PC-9 (cell line): Measurements from ENCODE around the gene MAJIN. TPM values are rescaled to one million over a fixed set of nuclear protein-coding genes. Genes with fewer than 3 reads are reported as not detected.

Experiments used
- BruUV-seq: library from RNA; stranded (reverse); fragments of 400-500 nt; replicated peaks from 2 replicates; lab custom pipeline; 2021; lab: Mats Ljungman, UMichigan
- CTCF ChIA-PET: fragments of 300-600 bp; sonication (Branson Sonifier 250); formaldehyde crosslinking; loops from one replicate; lab custom pipeline; 2022; ENCODE audit warnings: antibody characterized with exemption; lab: Charles Lee
- POLR2A ChIA-PET: fragments of 300-600 bp; sonication (Branson Sonifier 250); formaldehyde crosslinking; loops from one replicate; lab custom pipeline; 2022; ENCODE audit warnings: antibody characterized with exemption; ENCODE audit not compliant: unreplicated experiment; lab: Charles Lee
- DNase-seq, 2 experiments: peaks; one replicate each; pipeline versions ENCODE4 v3.0.0 to v3.0.0-alpha.2; 2015 to 2022; ENCODE audit warnings: mixed read lengths in 1 of 2
- H2AFZ ChIP-seq: fragments of 200-600 bp; sonication (generic); 2 replicates; pipeline ENCODE4 v1.8.1; 2017; ENCODE audit warnings: antibody characterized with exemption
- H3F3A ChIP-seq: fragments of 200-600 bp; sonication (generic); 2 replicates; pipeline ENCODE4 v1.8.1; 2017; ENCODE audit warnings: antibody characterized with exemption, mild to moderate bottlenecking, low read depth; ENCODE audit not compliant: insufficient read depth
- H3K27ac ChIP-seq: fragments of 200-600 bp; sonication (generic); 2 replicates; pipeline ENCODE4 v1.6.1; 2016; ENCODE audit warnings: mixed run types
- H3K27me3 ChIP-seq: fragments of 200-600 bp; sonication (generic); 2 replicates; pipeline ENCODE4 v1.6.1; 2016; ENCODE audit warnings: low read depth, mixed run types; ENCODE audit not compliant: insufficient read depth
- H3K36me3 ChIP-seq: fragments of 200-600 bp; sonication (generic); 2 replicates; pipeline ENCODE4 v1.6.1; 2016; ENCODE audit warnings: low read depth, mixed run types
- H3K4me1 ChIP-seq: fragments of 200-600 bp; sonication (generic); replicated peaks from 2 replicates; pipeline ENCODE4 v1.6.1; 2016; ENCODE audit warnings: mixed run types; ENCODE audit not compliant: insufficient read depth
- H3K4me2 ChIP-seq: fragments of 200-600 bp; sonication (generic); 2 replicates; pipeline ENCODE4 v1.6.1; 2017; ENCODE audit warnings: mixed run types
- H3K4me3 ChIP-seq: fragments of 200-600 bp; sonication (generic); 2 replicates; pipeline ENCODE4 v1.6.1; 2016; ENCODE audit warnings: mixed run types
- H3K79me2 ChIP-seq: fragments of 200-600 bp; sonication (generic); 2 replicates; pipeline ENCODE4 v1.6.1; 2017; ENCODE audit warnings: low read depth, mixed run types
- H3K9me2 ChIP-seq: fragments of 200-600 bp; sonication (generic); 2 replicates; pipeline ENCODE4 v1.8.1; 2017; ENCODE audit warnings: mild to moderate bottlenecking; ENCODE audit not compliant: insufficient read depth
- H3K9me3 ChIP-seq: fragments of 200-600 bp; sonication (generic); 2 replicates; pipeline ENCODE4 v1.8.1; 2016; ENCODE audit warnings: low read depth; ENCODE audit not compliant: insufficient read depth
- H4K20me1 ChIP-seq: fragments of 200-600 bp; sonication (generic); 2 replicates; pipeline ENCODE4 v1.8.1; 2017; ENCODE audit not compliant: insufficient read depth
- CTCF ChIP-seq: fragments of 200-600 bp; sonication (generic); conservative IDR thresholded peaks from 2 replicates; pipeline ENCODE4 v1.6.1; 2017; ENCODE audit warnings: mixed run types, antibody characterized with exemption, mild to moderate bottlenecking, moderate library complexity
- EZH2 ChIP-seq: fragments of 200-600 bp; sonication (generic); IDR thresholded peaks from 2 replicates; pipeline ENCODE4 v1.8.0; 2017; ENCODE audit warnings: antibody characterized with exemption, low read depth
- intact Hi-C: fragments of 100-400 bp; cut with micrococcal nuclease; formaldehyde crosslinking; loops from one replicate; pipeline ENCODE4 v1.10.0; 2022; ENCODE audit not compliant: unreplicated experiment
- total RNA-seq: library from RNA; stranded (reverse); gene quantifications from 2 replicates; pipeline ENCODE4 v1.2.3, GENCODE V29; 2021

Gene MAJIN
- total RNA-seq, 1 experiment from 2014 or later, result 4.5 TPM

- intact Hi-C loops, result loop anchor here (2.0 kb wide), 5 partner anchors 39 to 267 kb away; partner anchors contain the start of gene ZNHIT2
- H3K4me3 ChIP-seq, result peak overlapping the region; percentile 67
- peaks cover 20% of the 10 kb centered on the region for H3K79me2 ChIP-seq
- peak overlapping the region; percentile 81 for H3K4me2 ChIP-seq
- no peaks in the 10 kb centered on the region for H4K20me1 ChIP-seq
- peaks cover 14% of the 10 kb centered on the region; the same call in 1 of the 2 replicates for H3F3A ChIP-seq
- H3K27me3 ChIP-seq, result no peaks in the 10 kb centered on the region
- peaks cover 5% of the 10 kb centered on the region; the same call in 1 of the 2 replicates for H3K36me3 ChIP-seq
- peaks cover 16% of the 10 kb centered on the region for H3K4me1 ChIP-seq
- DNase-seq, result peak; percentile 71 to 72
- TF ChIP-seq EZH2 (no peak), CTCF (no peak)
- peak overlapping the region; percentile 50 for H3K27ac ChIP-seq
- POLR2A ChIA-PET, result interaction anchor here (0.7 kb wide), 1 partner anchor 70 kb away, joined by 4 read pairs; no protein-coding TSS in a partner anchor
- CTCF ChIA-PET, result interaction anchor here (0.6 to 0.7 kb wide), 3 partner anchors 87 to 359 kb away, joined by 3 to 14 read pairs (median 3); partner anchors contain the start of gene ARL2
- BruUV-seq, result no TSS peak
- H3K9me3 ChIP-seq, result no peaks in the 10 kb centered on the region
- H2AFZ ChIP-seq, result peak overlapping the region; percentile 68
- H3K9me2 ChIP-seq, result no peaks in the 10 kb centered on the region
Observed at GRCh38 chr11:64916040-64916774, 55.7 kb downstream of the MAJIN start.

- no peaks in the 10 kb centered on the region for H3K9me2 ChIP-seq
- peaks cover 10% of the 10 kb centered on the region; the same call in 1 of the 2 replicates for H3K36me3 ChIP-seq
- H3K4me3 ChIP-seq, result peak overlapping the region; percentile 67; the same call in 1 of the 2 replicates
- H3K4me2 ChIP-seq, result peak overlapping the region; percentile 81
- DNase-seq, result no peak
- no TSS peak for BruUV-seq
- no peaks in the 10 kb centered on the region for H3K9me3 ChIP-seq
- peaks cover 20% of the 10 kb centered on the region for H3K79me2 ChIP-seq
- peaks cover 16% of the 10 kb centered on the region for H3K4me1 ChIP-seq
- peaks cover 14% of the 10 kb centered on the region; the same call in 1 of the 2 replicates for H3F3A ChIP-seq
- H2AFZ ChIP-seq, result no peak overlapping the region
- TF ChIP-seq EZH2 (no peak), CTCF (no peak)
- POLR2A ChIA-PET, result no interaction called here
- no peaks in the 10 kb centered on the region for H3K27me3 ChIP-seq
- no peaks in the 10 kb centered on the region for H4K20me1 ChIP-seq
- H3K27ac ChIP-seq, result peak overlapping the region; percentile 50
- CTCF ChIA-PET, result interaction anchor here (0.6 kb wide), 1 partner anchor 360 kb away, joined by 14 read pairs; no protein-coding TSS in a partner anchor
- intact Hi-C loops, result no loop called here
Observed at GRCh38 chr11:64915376-64915887, 56.5 kb downstream of the MAJIN start.

GRCh38 chr11:64914123-64914522, 57.8 kb downstream of the MAJIN start:
- Histone ChIP-seq H2AFZ (no peak overlapping the region), H3K36me3 (peaks cover 10% of the 10 kb centered on the region; the same call in 1 of the 2 replicates), H3K79me2 (peaks cover 20% of the 10 kb centered on the region), H3K9me3 (no peaks in the 10 kb centered on the region), H3K27me3 (no peaks in the 10 kb centered on the region), H3K4me2 (no peak overlapping the region), H3K9me2 (no peaks in the 10 kb centered on the region), H3K4me1 (peaks cover 16% of the 10 kb centered on the region), H3K27ac (no peak overlapping the region), H4K20me1 (no peaks in the 10 kb centered on the region), H3F3A (peaks cover 14% of the 10 kb centered on the region; the same call in 1 of the 2 replicates), H3K4me3 (no peak overlapping the region)
- DNase-seq, result no peak
- CTCF ChIA-PET, result no interaction called here
- POLR2A ChIA-PET, result interaction anchor here (0.6 kb wide), 1 partner anchor 19 kb away, joined by 3 read pairs; no protein-coding TSS in a partner anchor
- intact Hi-C loops, result no loop called here
- BruUV-seq, result no TSS peak
- TF ChIP-seq EZH2, result no peak
- TF ChIP-seq CTCF, result no peak
